Natural killer cell (primary cell): Measurements from ENCODE around the gene CEP83. TPM values are rescaled to one million over a fixed set of nuclear protein-coding genes. Genes with fewer than 3 reads are reported as not detected.

Experiments used
- ATAC-seq, 3 donors: fragments of 150-1000 bp in 2 of 3; fragments of 200-7000 bp in 1 of 3; cut with Tn5 transposase; 1 replicate in 1 of 3; 2 replicates in 2 of 3; pipeline ENCODE4 v1.10.0; 2021; ENCODE audit warnings: mild to moderate bottlenecking in 2 of 3, moderate library complexity in 2 of 3
- DNase-seq, 2 donors: peaks; one replicate each; pipeline versions ENCODE4 v3.0.0 to v3.0.0-alpha.2; 2013 to 2021; ENCODE audit warnings: mixed read lengths in 1 of 2
- H3K27ac ChIP-seq: one replicate; pipeline ENCODE4 v1.5.1; 2013; ENCODE audit warnings: mild to moderate bottlenecking, low read length
- H3K27me3 ChIP-seq: one replicate; pipeline ENCODE4 v1.6.1; 2013; ENCODE audit warnings: low read length; ENCODE audit not compliant: control insufficient read depth, insufficient read depth
- H3K36me3 ChIP-seq: one replicate; pipeline ENCODE4 v1.6.1; 2013; ENCODE audit warnings: low read length; ENCODE audit not compliant: control insufficient read depth, insufficient read depth
- H3K4me1 ChIP-seq: one replicate; pipeline ENCODE4 v1.6.1; 2013; ENCODE audit warnings: low read length; ENCODE audit not compliant: control insufficient read depth, insufficient read depth
- H3K4me3 ChIP-seq: one replicate; pipeline ENCODE4 v1.5.1; 2013; ENCODE audit warnings: low read length
- H3K9me3 ChIP-seq: one replicate; pipeline ENCODE4 v1.6.1; 2013; ENCODE audit warnings: low read length; ENCODE audit not compliant: control insufficient read depth, insufficient read depth
- H3K27ac Mint-ChIP-seq, 2 donors: one replicate each; pipeline ENCODE4 v1.8.0; 2022; ENCODE audit warnings: mild to moderate bottlenecking in 2 of 2, mixed read lengths in 2 of 2, moderate library complexity in 1 of 2
- H3K27me3 Mint-ChIP-seq, 2 donors: one replicate each; pipeline ENCODE4 v1.8.0; 2022; ENCODE audit warnings: low read depth in 2 of 2, mixed read lengths in 2 of 2
- H3K36me3 Mint-ChIP-seq: one replicate; pipeline ENCODE4 v1.8.0; 2022; ENCODE audit warnings: mixed read lengths
- H3K4me1 Mint-ChIP-seq, 2 donors: one replicate each; pipeline ENCODE4 v1.8.0; 2022; ENCODE audit warnings: mixed read lengths in 2 of 2
- H3K4me3 Mint-ChIP-seq: one replicate; pipeline ENCODE4 v1.8.0; 2022; ENCODE audit warnings: mild to moderate bottlenecking, moderate library complexity, mixed read lengths
- H3K9me3 Mint-ChIP-seq, 2 donors: one replicate each; pipeline ENCODE4 v1.8.0; 2022; ENCODE audit warnings: mixed read lengths in 2 of 2
- WGBS: methylation state at CpG from one replicate; pipeline ENCODE4 v1.1.7; 2013; ENCODE audit warnings: missing lambda C conversion rate; ENCODE audit not compliant: insufficient coverage; 5-methylcytosine and 5-hydroxymethylcytosine counted together
- intact Hi-C: fragments of 100-400 bp; cut with micrococcal nuclease; formaldehyde crosslinking; loops from one replicate; pipeline ENCODE4 v1.14.2; 2022
- total RNA-seq, 4 donors: library from RNA; stranded (reverse); fragments of 120-200 nt in 1 of 4; gene quantifications; one replicate each; pipeline versions ENCODE4 v1.2.3 to v1.2.4, GENCODE V29; 2013 to 2022
- TF ChIP-seq, protein P1 (sequence below): fragments of 200-600 bp; IDR thresholded peaks from one replicate; pipeline ENCODE4 v1.8.0; 2022; ENCODE audit warnings: antibody characterized with exemption

The CEP83 gene
- total RNA-seq, 3 donors from 2014 or later (not counting 1 experiment from before 2014, with no cell fraction given): 13.3 to 19.3 (median 15.2) TPM

DNA sequence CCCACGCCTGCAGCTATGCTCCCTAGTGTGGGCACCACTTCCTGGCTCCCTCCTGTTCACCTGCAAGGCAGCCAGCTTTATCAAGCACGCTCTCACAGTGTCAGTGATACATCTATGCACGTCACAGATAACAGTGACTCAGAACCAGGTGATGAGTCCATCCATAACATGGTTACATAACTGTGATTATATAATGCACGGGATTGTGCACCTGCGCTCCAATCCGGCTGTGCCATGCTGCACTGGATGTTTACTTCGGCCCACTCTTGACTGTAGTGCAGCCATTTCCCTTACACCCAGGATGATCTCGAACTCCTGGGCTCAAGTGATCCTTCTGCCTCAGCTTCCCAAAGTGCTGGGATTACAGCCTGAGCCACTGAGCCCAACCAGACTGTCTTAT, 38.4 kb upstream of the CEP83 start:
- TF ChIP-seq, protein P1, sequence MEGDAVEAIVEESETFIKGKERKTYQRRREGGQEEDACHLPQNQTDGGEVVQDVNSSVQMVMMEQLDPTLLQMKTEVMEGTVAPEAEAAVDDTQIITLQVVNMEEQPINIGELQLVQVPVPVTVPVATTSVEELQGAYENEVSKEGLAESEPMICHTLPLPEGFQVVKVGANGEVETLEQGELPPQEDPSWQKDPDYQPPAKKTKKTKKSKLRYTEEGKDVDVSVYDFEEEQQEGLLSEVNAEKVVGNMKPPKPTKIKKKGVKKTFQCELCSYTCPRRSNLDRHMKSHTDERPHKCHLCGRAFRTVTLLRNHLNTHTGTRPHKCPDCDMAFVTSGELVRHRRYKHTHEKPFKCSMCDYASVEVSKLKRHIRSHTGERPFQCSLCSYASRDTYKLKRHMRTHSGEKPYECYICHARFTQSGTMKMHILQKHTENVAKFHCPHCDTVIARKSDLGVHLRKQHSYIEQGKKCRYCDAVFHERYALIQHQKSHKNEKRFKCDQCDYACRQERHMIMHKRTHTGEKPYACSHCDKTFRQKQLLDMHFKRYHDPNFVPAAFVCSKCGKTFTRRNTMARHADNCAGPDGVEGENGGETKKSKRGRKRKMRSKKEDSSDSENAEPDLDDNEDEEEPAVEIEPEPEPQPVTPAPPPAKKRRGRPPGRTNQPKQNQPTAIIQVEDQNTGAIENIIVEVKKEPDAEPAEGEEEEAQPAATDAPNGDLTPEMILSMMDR: no peak
- H3K9me3 ChIP-seq: peaks cover 3% of the 10 kb centered on the region
- H3K27ac Mint-ChIP-seq: no peak overlapping the region
- WGBS: 91% methylated on average over 8 of the region's 8 CpGs
- no peaks in the 10 kb centered on the region for H3K9me3 Mint-ChIP-seq
- no peaks in the 10 kb centered on the region for H3K4me1 ChIP-seq
- H3K4me3 Mint-ChIP-seq: no peak overlapping the region
- H3K4me3 ChIP-seq: no peak overlapping the region
- H3K4me1 Mint-ChIP-seq: no peaks in the 10 kb centered on the region
- intact Hi-C loops: no loop called here
- peaks cover 5 to 6% of the 10 kb centered on the region in 2 donors for H3K27me3 Mint-ChIP-seq
- H3K27ac ChIP-seq: no peak overlapping the region
- no peaks in the 10 kb centered on the region for H3K27me3 ChIP-seq
- no peaks in the 10 kb centered on the region for H3K36me3 ChIP-seq
- peaks cover 4% of the 10 kb centered on the region for H3K36me3 Mint-ChIP-seq
- DNase-seq (no peak), ATAC-seq (no peak)

DNA sequence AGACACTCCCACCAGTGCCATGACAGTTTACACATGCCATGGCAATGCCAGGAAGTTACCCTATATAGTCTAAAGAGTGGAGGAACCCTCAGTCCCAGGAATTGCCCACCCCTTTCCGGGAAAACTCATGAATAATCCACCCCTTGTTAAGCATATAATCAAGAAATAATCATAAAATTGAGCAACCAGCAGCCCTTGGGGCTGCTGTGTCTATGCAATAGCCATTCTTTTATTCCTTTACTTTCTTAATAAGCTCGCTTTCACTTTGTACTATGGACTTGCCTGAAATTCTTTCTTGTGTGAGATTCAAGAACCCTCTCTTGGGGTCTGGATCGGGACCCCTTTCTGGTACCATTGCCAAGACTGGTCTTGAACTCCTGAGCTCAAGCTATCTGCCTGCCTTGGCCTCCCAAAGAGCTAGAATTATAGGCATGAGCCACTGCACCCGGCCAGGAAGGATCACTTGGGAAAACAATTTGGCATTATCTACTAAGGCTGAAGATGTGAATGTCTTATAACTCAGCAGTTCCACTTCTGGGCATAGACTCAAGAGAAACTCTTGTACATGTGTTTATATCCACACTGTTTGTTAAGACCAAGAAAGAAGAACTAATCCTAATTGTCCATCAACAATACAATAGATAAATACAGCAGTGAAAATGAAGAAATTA, 35.9 kb upstream of the CEP83 start:
- Mint-ChIP-seq H3K4me3 (no peak overlapping the region), H3K27ac (no peak overlapping the region)
- ATAC-seq: no peak

DNA sequence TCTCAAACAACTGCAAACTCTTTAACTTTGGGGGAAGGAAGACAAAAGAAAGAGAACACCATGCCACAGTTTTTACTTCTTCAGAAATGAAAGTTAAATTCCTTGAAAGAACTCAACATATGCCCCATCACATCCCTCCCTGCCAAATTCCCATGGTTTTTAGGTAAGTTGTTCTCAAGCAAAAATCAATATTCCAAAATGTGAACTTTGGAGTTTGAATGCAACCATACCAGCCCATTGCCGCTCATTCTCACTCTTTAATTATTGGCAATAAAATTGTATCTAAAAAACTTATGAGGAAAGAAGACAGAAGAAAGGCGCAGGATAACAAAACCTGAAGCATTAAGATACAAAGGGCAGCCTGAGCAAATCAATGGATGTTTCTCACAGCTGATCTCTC, 31.8 kb upstream of the CEP83 start:
- H3K27ac ChIP-seq: no peak overlapping the region
- no peaks in the 10 kb centered on the region for H3K4me1 Mint-ChIP-seq
- intact Hi-C loops: no loop called here
- no peak overlapping the region for H3K27ac Mint-ChIP-seq
- ATAC-seq (no peak), DNase-seq (no peak)
- H3K4me3 Mint-ChIP-seq: no peak overlapping the region
- no peaks in the 10 kb centered on the region for H3K9me3 Mint-ChIP-seq
- TF ChIP-seq, protein P1: no peak
- H3K9me3 ChIP-seq: no peaks in the 10 kb centered on the region
- H3K27me3 Mint-ChIP-seq: peaks cover 10 to 23% of the 10 kb centered on the region in 2 donors
- H3K4me1 ChIP-seq: no peaks in the 10 kb centered on the region
- H3K36me3 ChIP-seq: no peaks in the 10 kb centered on the region
- H3K36me3 Mint-ChIP-seq: no peaks in the 10 kb centered on the region
- no peak overlapping the region for H3K4me3 ChIP-seq
- no peaks in the 10 kb centered on the region for H3K27me3 ChIP-seq
- 100% methylated on average over 1 of the region's 2 CpGs for WGBS

More for the DNA sequence above, 35.9 kb upstream of the CEP83 start:
- no peak overlapping the region for H3K4me3 ChIP-seq
- DNase-seq: no peak
- no peaks in the 10 kb centered on the region for H3K9me3 ChIP-seq
- no peaks in the 10 kb centered on the region for H3K27me3 ChIP-seq
- no peaks in the 10 kb centered on the region for H3K4me1 ChIP-seq
- Mint-ChIP-seq H3K36me3 (no peaks in the 10 kb centered on the region), H3K9me3 (no peaks in the 10 kb centered on the region), H3K4me1 (no peaks in the 10 kb centered on the region), H3K27me3 (peaks cover 10 to 16% of the 10 kb centered on the region in 2 donors)
- H3K36me3 ChIP-seq: no peaks in the 10 kb centered on the region
- TF ChIP-seq, protein P1: no peak
- H3K27ac ChIP-seq: no peak overlapping the region
- WGBS: 87% methylated on average over 4 of the region's 4 CpGs
- intact Hi-C loops: no loop called here

DNA sequence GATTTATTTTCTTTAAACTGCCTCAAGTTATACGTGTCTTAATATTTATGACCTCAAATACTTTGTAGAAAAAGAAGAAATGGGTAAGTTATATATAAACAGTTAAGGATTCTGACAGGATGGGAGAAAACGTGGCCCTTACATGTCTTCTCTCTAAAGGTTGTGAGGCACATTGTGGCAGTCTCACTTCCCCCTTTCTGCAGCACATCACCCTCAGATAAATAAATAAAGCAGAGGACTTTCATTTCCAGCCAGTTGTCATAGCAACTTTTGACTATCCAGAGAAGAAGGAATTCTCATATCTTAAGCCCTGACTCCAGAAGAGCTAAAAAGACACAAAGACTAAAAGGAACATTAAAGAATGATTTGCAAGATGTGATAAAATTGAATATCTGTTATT, 28.8 kb upstream of the CEP83 start:
- WGBS: 0% methylated on average over 1 of the region's 2 CpGs
- H3K4me3 ChIP-seq: no peak overlapping the region
- H3K27me3 ChIP-seq: no peaks in the 10 kb centered on the region
- TF ChIP-seq, protein P1: no peak
- H3K27ac Mint-ChIP-seq: no peak overlapping the region
- DNase-seq: no peak
- intact Hi-C loops: no loop called here
- H3K27me3 Mint-ChIP-seq: peaks cover 6 to 17% of the 10 kb centered on the region in 2 donors
- H3K9me3 Mint-ChIP-seq: no peaks in the 10 kb centered on the region
- no peak overlapping the region for H3K4me3 Mint-ChIP-seq
- no peaks in the 10 kb centered on the region for H3K36me3 Mint-ChIP-seq
- H3K9me3 ChIP-seq: no peaks in the 10 kb centered on the region
- no peak for ATAC-seq
- no peaks in the 10 kb centered on the region for H3K36me3 ChIP-seq
- H3K4me1 ChIP-seq: no peaks in the 10 kb centered on the region
- H3K27ac ChIP-seq: no peak overlapping the region
- no peaks in the 10 kb centered on the region for H3K4me1 Mint-ChIP-seq
